Body of pancreas (tissue), 4 donors: ENCODE results near the gene PSMA2. TPM values are rescaled to one million over a fixed set of nuclear protein-coding genes. Genes with fewer than 3 reads are reported as not detected.

ENCODE experiments used
- ATAC-seq: fragments of 150-250 bp; one replicate; pipeline ENCODE4 v1.9.1; 2016
- DNase-seq, 4 donors: peaks; one replicate each; pipeline ENCODE4 v3.0.0-alpha.2; 2019
- H3K27ac ChIP-seq, 4 donors: fragments of 200-600 bp; sonication (generic); 1 replicate in 3 of 4; 2 replicates in 1 of 4; pipeline versions ENCODE4 v1.5.1 to v1.6.1; 2016 to 2019; ENCODE audit warnings: mild to moderate bottlenecking in 1 of 4, mixed read lengths in 1 of 4, moderate library complexity in 1 of 4
- H3K27me3 ChIP-seq, 2 donors: fragments of 200-600 bp; sonication (generic); one replicate each; pipeline ENCODE4 v1.6.0; 2016; ENCODE audit warnings: mild to moderate bottlenecking in 1 of 2
- H3K36me3 ChIP-seq, 2 donors: fragments of 200-600 bp; sonication (generic); replicated peaks in 1 of 2; 2 replicates each; pipeline ENCODE4 v1.5.1; 2016; ENCODE audit warnings: low read depth in 2 of 2; ENCODE audit not compliant: insufficient read depth in 1 of 2
- H3K4me1 ChIP-seq: fragments of 200-600 bp; sonication (generic); one replicate; pipeline ENCODE4 v1.6.0; 2016
- H3K4me3 ChIP-seq, 2 donors: fragments of 200-600 bp; sonication (generic); 1 replicate in 1 of 2; 2 replicates in 1 of 2; pipeline ENCODE4 v1.5.1; 2016 to 2019
- H3K9me3 ChIP-seq, 3 donors: fragments of 200-600 bp; sonication (generic); 1 replicate in 2 of 3; 2 replicates in 1 of 3; pipeline ENCODE4 v1.5.1; 2016
- POLR2A ChIP-seq, 3 donors: fragments of 450-650 bp; IDR thresholded peaks; one replicate each; pipeline ENCODE4 v1.6.1; 2016; ENCODE audit warnings: antibody characterized with exemption in 3 of 3, mild to moderate bottlenecking in 2 of 3
- WGBS, 2 donors: methylation state at CpG; one replicate each; pipeline ENCODE4 v1.1.5; 2017; 5-methylcytosine and 5-hydroxymethylcytosine counted together
- intact Hi-C: fragments of 100-400 bp; cut with DNase I; formaldehyde crosslinking; loops from one replicate; pipeline ENCODE4 v1.15.1; 2023
- total RNA-seq, 2 donors: library from RNA; depleted of rRNA; stranded (reverse); fragments of >200 nt; gene quantifications; one replicate each; pipeline ENCODE4 v1.1.0, GENCODE V29; 2016
- TF ChIP-seq, protein P1 (sequence below), 7 experiments: fragments of 450-650 bp in 4 of 7; fragments of 200-600 bp in 3 of 7; sonication (generic) in 3 of 7; IDR thresholded peaks; one replicate each; pipeline ENCODE4 v1.5.1; 2016 to 2019; ENCODE audit warnings: antibody characterized with exemption in 7 of 7

The PSMA2 gene
- total RNA-seq, 2 donors from 2014 or later = 28.0 to 32.7 TPM

- 82 to 88% methylated on average over 3 of the region's 3 CpGs for WGBS, 2 donors
- no peaks in the 10 kb centered on the region for H3K27me3 ChIP-seq
- no peak for TF ChIP-seq POLR2A (IDR thresholded peaks at IDR 0.05)
- TF ChIP-seq, protein P1, sequence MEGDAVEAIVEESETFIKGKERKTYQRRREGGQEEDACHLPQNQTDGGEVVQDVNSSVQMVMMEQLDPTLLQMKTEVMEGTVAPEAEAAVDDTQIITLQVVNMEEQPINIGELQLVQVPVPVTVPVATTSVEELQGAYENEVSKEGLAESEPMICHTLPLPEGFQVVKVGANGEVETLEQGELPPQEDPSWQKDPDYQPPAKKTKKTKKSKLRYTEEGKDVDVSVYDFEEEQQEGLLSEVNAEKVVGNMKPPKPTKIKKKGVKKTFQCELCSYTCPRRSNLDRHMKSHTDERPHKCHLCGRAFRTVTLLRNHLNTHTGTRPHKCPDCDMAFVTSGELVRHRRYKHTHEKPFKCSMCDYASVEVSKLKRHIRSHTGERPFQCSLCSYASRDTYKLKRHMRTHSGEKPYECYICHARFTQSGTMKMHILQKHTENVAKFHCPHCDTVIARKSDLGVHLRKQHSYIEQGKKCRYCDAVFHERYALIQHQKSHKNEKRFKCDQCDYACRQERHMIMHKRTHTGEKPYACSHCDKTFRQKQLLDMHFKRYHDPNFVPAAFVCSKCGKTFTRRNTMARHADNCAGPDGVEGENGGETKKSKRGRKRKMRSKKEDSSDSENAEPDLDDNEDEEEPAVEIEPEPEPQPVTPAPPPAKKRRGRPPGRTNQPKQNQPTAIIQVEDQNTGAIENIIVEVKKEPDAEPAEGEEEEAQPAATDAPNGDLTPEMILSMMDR (IDR thresholded peaks at IDR 0.05) = no peak
- ATAC-seq (no peak), DNase-seq (no peak)
- no peaks in the 10 kb centered on the region for H3K4me1 ChIP-seq
- H3K27ac ChIP-seq = no peak overlapping the region
- intact Hi-C loops = no loop called here
- H3K4me3 ChIP-seq = no peak overlapping the region
- no peaks in the 10 kb centered on the region for H3K9me3 ChIP-seq
- H3K36me3 ChIP-seq = no peaks in the 10 kb centered on the region
Observed at GRCh38 chr7:42976371-42976770, 44.4 kb upstream of the PSMA2 start.

DNA sequence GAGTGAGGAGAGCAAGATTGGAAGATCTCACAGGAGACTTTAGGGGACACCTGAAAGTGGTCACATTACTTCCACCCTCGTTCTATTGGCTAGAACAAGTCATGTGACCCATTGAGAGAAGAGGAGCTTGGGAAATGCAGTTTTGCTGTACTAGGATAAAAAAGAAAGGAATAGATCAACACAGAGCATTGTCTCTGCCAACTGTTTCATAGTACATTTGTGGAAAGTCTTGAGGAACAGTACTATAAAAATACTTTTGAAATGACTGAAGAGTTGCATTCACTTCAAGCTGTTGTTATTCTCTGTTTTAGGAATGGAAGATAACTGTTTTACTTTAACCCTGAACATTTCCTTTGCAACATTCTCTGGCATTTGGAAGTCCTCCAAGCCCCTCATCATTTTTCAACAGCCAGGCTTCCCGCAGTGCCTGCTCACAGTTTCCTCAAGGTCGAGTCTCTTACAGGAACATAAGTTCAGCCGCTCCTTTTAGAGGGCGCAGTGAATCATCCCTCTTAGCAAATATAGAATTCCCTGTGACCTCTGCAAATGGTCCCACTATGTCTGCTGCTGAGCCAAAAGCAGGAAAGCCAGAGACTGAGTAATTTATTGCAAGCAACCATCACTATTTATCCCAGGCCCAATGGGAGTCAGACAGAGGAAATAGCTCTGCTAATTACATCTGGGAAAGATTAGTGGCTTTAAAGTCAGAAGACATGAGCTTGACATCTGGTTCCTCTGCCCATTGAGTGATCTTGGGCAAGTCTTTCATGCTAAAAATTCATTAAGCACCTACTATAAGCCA lies 40.9 kb upstream of the PSMA2 start:
- intact Hi-C loops = no loop called here
- 22 to 27% methylated on average over 5 of the region's 5 CpGs for WGBS, 2 donors
- TF ChIP-seq, protein P1 (IDR thresholded peaks at IDR 0.05) = no peak
- TF ChIP-seq POLR2A (IDR thresholded peaks at IDR 0.05) = no peak
- no peaks in the 10 kb centered on the region for H3K9me3 ChIP-seq
- no peaks in the 10 kb centered on the region for H3K4me1 ChIP-seq
- H3K27ac ChIP-seq = no peak overlapping the region
- DNase-seq = peak; percentile 11 to 60 (median 26)
- no peaks in the 10 kb centered on the region for H3K27me3 ChIP-seq
- no peaks in the 10 kb centered on the region for H3K36me3 ChIP-seq
- no peak overlapping the region for H3K4me3 ChIP-seq
- ATAC-seq = peak; percentile 74

GRCh38 chr7:42967391-42967790 lies 35.4 kb upstream of the PSMA2 start:
- intact Hi-C loops = no loop called here
- no peak for ATAC-seq
- Histone ChIP-seq H3K27ac (no peak overlapping the region), H3K4me1 (no peaks in the 10 kb centered on the region), H3K9me3 (no peaks in the 10 kb centered on the region), H3K4me3 (no peak overlapping the region), H3K36me3 (no peaks in the 10 kb centered on the region), H3K27me3 (no peaks in the 10 kb centered on the region)
- TF ChIP-seq, protein P1 (IDR thresholded peaks at IDR 0.05) = no peak
- TF ChIP-seq POLR2A (IDR thresholded peaks at IDR 0.05) = no peak
- WGBS, 2 donors = 48 to 58% methylated on average over 2 of the region's 2 CpGs
- no peak for DNase-seq

- 40 to 49% methylated on average over 6 of the region's 6 CpGs for WGBS, 2 donors
- ATAC-seq (peak; percentile 24), DNase-seq (peak in 1 of 4 donors; percentile 19)
- TF ChIP-seq POLR2A (IDR thresholded peaks at IDR 0.05) = no peak
- TF ChIP-seq, protein P1 (IDR thresholded peaks at IDR 0.05) = no peak
- Histone ChIP-seq H3K27me3 (no peaks in the 10 kb centered on the region), H3K4me3 (no peak overlapping the region), H3K36me3 (no peaks in the 10 kb centered on the region), H3K27ac (no peak overlapping the region), H3K9me3 (no peaks in the 10 kb centered on the region), H3K4me1 (no peaks in the 10 kb centered on the region)
- intact Hi-C loops = no loop called here
Observed at GRCh38 chr7:42964849-42965805, 33.2 kb upstream of the PSMA2 start.
